ENCODE results near the gene CAPN1. TPM values are rescaled to one million over a fixed set of nuclear protein-coding genes. Genes with fewer than 3 reads are reported as not detected.

The CAPN1 gene
- total and polyA plus RNA-seq, 2 donors (not counting 1 experiment from before 2014, with no cell fraction given) = 70.3 to 94.5 TPM

DNA sequence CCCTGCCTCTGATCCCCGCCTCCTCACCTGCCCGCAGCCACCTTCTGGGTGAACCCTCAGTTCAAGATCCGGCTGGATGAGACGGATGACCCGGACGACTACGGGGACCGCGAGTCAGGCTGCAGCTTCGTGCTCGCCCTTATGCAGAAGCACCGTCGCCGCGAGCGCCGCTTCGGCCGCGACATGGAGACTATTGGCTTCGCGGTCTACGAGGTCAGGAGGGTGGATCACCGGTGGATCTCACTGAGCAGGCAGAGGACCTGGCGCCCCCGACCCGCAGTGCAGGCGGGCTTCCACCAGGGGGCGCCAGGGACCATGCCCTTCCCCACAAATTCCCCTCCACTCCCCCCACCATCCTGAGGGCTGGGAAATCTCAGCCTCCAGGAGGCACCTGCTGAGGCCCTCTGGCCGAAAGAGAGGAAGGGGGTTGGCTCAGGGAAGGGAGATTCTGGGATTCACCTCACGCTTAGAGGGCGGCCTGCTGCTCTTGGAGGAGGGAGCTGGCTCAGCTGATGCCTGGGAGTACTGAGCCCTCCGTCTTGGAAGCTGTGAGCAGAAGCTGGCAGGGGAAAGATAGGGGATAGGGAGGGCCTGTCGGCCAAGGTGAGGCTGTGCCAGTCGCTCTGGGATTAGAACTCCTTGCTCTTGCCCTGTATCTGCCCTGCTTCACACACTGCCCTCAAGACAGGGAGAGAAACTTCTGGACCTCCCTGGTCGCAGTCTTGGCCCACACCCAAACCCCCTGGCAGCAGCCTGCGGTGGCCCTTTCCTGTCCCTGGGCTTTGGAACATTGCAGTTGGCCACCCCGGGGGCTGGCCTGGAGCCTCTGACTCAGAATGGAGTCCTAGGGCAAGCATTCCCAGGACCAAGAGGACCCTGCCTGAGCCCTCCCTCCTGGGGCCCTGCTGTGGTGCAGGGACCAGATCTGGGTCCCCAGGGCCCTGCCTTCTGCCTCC is 23.2 kb downstream of the CAPN1 start:
- H3K4me2 ChIP-seq (ENCODE audit: extremely low read depth, insufficient read depth, low read length) = no peak overlapping the region
- no peaks in the 10 kb centered on the region for H3K79me2 ChIP-seq (ENCODE audit: control insufficient read depth, insufficient read depth, low read length)
- H3K27ac ChIP-seq (ENCODE audit: insufficient read depth, low read length) = no peak overlapping the region
- H3K27me3 ChIP-seq (ENCODE audit: control insufficient read depth, insufficient read depth, low read length) = no peaks in the 10 kb centered on the region
- H3K9me3 ChIP-seq (ENCODE audit: control insufficient read depth, insufficient read depth, low read depth, low read length) = no peaks in the 10 kb centered on the region
- H2AFZ ChIP-seq (ENCODE audit: low read length) = no peak overlapping the region
- peaks cover 35% of the 10 kb centered on the region for H3K36me3 ChIP-seq (ENCODE audit: control insufficient read depth, insufficient read depth, low read length)
- no peak overlapping the region for H3K4me3 ChIP-seq (replicated peaks in 1 of 4; ENCODE audit: control extremely low read depth in 1 of 4, insufficient read depth in 1 of 4, low read depth in 3 of 4, low read length in 4 of 4)
- no peak overlapping the region for H3K9ac ChIP-seq (ENCODE audit: insufficient read depth, low read length)
- no peak for TF ChIP-seq EZH2 (IDR thresholded peaks at IDR 0.05; ENCODE audit: low read length, missing control alignments)
- TF ChIP-seq, protein P1, sequence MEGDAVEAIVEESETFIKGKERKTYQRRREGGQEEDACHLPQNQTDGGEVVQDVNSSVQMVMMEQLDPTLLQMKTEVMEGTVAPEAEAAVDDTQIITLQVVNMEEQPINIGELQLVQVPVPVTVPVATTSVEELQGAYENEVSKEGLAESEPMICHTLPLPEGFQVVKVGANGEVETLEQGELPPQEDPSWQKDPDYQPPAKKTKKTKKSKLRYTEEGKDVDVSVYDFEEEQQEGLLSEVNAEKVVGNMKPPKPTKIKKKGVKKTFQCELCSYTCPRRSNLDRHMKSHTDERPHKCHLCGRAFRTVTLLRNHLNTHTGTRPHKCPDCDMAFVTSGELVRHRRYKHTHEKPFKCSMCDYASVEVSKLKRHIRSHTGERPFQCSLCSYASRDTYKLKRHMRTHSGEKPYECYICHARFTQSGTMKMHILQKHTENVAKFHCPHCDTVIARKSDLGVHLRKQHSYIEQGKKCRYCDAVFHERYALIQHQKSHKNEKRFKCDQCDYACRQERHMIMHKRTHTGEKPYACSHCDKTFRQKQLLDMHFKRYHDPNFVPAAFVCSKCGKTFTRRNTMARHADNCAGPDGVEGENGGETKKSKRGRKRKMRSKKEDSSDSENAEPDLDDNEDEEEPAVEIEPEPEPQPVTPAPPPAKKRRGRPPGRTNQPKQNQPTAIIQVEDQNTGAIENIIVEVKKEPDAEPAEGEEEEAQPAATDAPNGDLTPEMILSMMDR (conservative IDR thresholded peaks at IDR 0.05 in 1 of 2, IDR thresholded peaks at IDR 0.05 in 1 of 2; ENCODE audit: low read depth in 1 of 2, low read length in 2 of 2) = peak; percentile 64 to 76
- H3K4me1 ChIP-seq (ENCODE audit: control insufficient read depth, extremely low read depth, insufficient read depth, low read length) = no peaks in the 10 kb centered on the region
- H4K20me1 ChIP-seq (ENCODE audit: control insufficient read depth, extremely low read depth, insufficient read depth, low read length) = no peaks in the 10 kb centered on the region
- peak; percentile 15 to 25 for DNase-seq (ENCODE audit: low read depth in 2 of 2)

DNA sequence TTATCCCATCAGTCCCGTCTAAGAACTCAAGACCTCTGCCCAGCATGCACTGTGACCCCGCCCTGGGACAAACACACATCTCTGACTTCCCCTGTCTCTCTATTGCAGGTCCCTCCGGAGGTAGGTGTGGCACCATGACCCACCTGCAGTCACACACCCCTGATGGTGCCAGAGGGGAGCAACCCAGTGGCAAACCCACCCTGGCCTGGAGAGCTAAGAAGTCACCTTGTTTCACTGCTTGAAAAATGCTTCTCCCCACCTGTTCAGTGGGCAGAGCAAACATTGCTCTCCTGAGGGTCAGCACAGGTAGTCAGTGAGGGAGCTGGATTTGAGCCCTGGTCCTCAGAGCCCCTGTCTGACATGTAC is 23.9 kb downstream of the CAPN1 start:
- Histone ChIP-seq H3K79me2 (ENCODE audit: control insufficient read depth, insufficient read depth, low read length) (no peaks in the 10 kb centered on the region), H3K4me1 (ENCODE audit: control insufficient read depth, extremely low read depth, insufficient read depth, low read length) (no peaks in the 10 kb centered on the region), H3K36me3 (ENCODE audit: control insufficient read depth, insufficient read depth, low read length) (peaks cover 37% of the 10 kb centered on the region), H3K27ac (ENCODE audit: insufficient read depth, low read length) (no peak overlapping the region), H3K9ac (ENCODE audit: insufficient read depth, low read length) (no peak overlapping the region), H3K9me3 (ENCODE audit: control insufficient read depth, insufficient read depth, low read depth, low read length) (no peaks in the 10 kb centered on the region), H3K27me3 (ENCODE audit: control insufficient read depth, insufficient read depth, low read length) (no peaks in the 10 kb centered on the region), H2AFZ (ENCODE audit: low read length) (no peak overlapping the region), H3K4me2 (ENCODE audit: extremely low read depth, insufficient read depth, low read length) (no peak overlapping the region), H4K20me1 (ENCODE audit: control insufficient read depth, extremely low read depth, insufficient read depth, low read length) (no peaks in the 10 kb centered on the region), H3K4me3 (replicated peaks in 1 of 4; ENCODE audit: control extremely low read depth in 1 of 4, insufficient read depth in 1 of 4, low read depth in 3 of 4, low read length in 4 of 4) (no peak overlapping the region)
- DNase-seq (ENCODE audit: low read depth in 2 of 2) = no peak
- TF ChIP-seq EZH2 (IDR thresholded peaks at IDR 0.05; ENCODE audit: low read length, missing control alignments) = no peak
- TF ChIP-seq, protein P1 (conservative IDR thresholded peaks at IDR 0.05 in 1 of 2, IDR thresholded peaks at IDR 0.05 in 1 of 2; ENCODE audit: low read depth in 1 of 2, low read length in 2 of 2) = no peak

GRCh38 chr11:65206441-65206841 is 24.7 kb downstream of the CAPN1 start:
- Histone ChIP-seq H4K20me1 (ENCODE audit: control insufficient read depth, extremely low read depth, insufficient read depth, low read length) (no peaks in the 10 kb centered on the region), H3K27me3 (ENCODE audit: control insufficient read depth, insufficient read depth, low read length) (no peaks in the 10 kb centered on the region), H2AFZ (ENCODE audit: low read length) (no peak overlapping the region), H3K4me3 (replicated peaks in 1 of 4; ENCODE audit: control extremely low read depth in 1 of 4, insufficient read depth in 1 of 4, low read depth in 3 of 4, low read length in 4 of 4) (no peak overlapping the region), H3K9me3 (ENCODE audit: control insufficient read depth, insufficient read depth, low read depth, low read length) (no peaks in the 10 kb centered on the region), H3K4me2 (ENCODE audit: extremely low read depth, insufficient read depth, low read length) (no peak overlapping the region), H3K79me2 (ENCODE audit: control insufficient read depth, insufficient read depth, low read length) (no peaks in the 10 kb centered on the region), H3K9ac (ENCODE audit: insufficient read depth, low read length) (no peak overlapping the region), H3K4me1 (ENCODE audit: control insufficient read depth, extremely low read depth, insufficient read depth, low read length) (no peaks in the 10 kb centered on the region), H3K27ac (ENCODE audit: insufficient read depth, low read length) (no peak overlapping the region), H3K36me3 (ENCODE audit: control insufficient read depth, insufficient read depth, low read length) (peaks cover 40% of the 10 kb centered on the region)
- no peak for DNase-seq (ENCODE audit: low read depth in 2 of 2)
- no peak for TF ChIP-seq EZH2 (IDR thresholded peaks at IDR 0.05; ENCODE audit: low read length, missing control alignments)
- TF ChIP-seq, protein P1 (conservative IDR thresholded peaks at IDR 0.05 in 1 of 2, IDR thresholded peaks at IDR 0.05 in 1 of 2; ENCODE audit: low read depth in 1 of 2, low read length in 2 of 2) = no peak
